Ovary (tissue), 9 donors: Measurements from ENCODE around the gene CMTM7. TPM values are rescaled to one million over a fixed set of nuclear protein-coding genes. Genes with fewer than 3 reads are reported as not detected.

ENCODE experiments used
- DNase-seq, 5 donors: peaks; one replicate each; pipeline ENCODE4 v3.0.0-alpha.2; 2019 to 2020
- H3K27ac ChIP-seq, 2 donors: fragments of 200-600 bp; one replicate each; pipeline versions ENCODE4 v1.5.1 to v1.8.0; 2019 to 2022
- H3K27me3 ChIP-seq: fragments of 200-600 bp; one replicate; pipeline ENCODE4 v1.8.0; 2022
- H3K36me3 ChIP-seq: fragments of 200-600 bp; sonication (generic); one replicate; pipeline ENCODE4 v1.5.1; 2019
- H3K4me1 ChIP-seq: one replicate; pipeline ENCODE4 v1.8.1; 2013; ENCODE audit warnings: mild to moderate bottlenecking, moderate library complexity; ENCODE audit not compliant: insufficient read depth
- H3K4me3 ChIP-seq: fragments of 200-600 bp; sonication (generic); one replicate; pipeline ENCODE4 v1.5.1; 2017
- H3K9me3 ChIP-seq, 2 donors: fragments of 200-600 bp in 1 of 2; sonication (generic) in 1 of 2; one replicate each; pipeline versions ENCODE4 v1.5.1 to v1.8.1; 2013 to 2019; ENCODE audit warnings: mild to moderate bottlenecking in 1 of 2, moderate library complexity in 1 of 2
- EP300 ChIP-seq: sonication (generic); formaldehyde crosslinking; IDR thresholded peaks from one replicate; pipeline ENCODE4 v1.6.1; 2017; ENCODE audit warnings: antibody characterized with exemption
- POLR2A ChIP-seq: fragments of 450-650 bp; IDR thresholded peaks from one replicate; pipeline ENCODE4 v1.6.1; 2017; ENCODE audit warnings: antibody characterized with exemption, mild to moderate bottlenecking, moderate library complexity
- WGBS, 3 donors: extraction: QIAGEN DNeasy Blood & Tissue Kit in 1 of 3; methylation state at CpG; one replicate each; pipeline versions ENCODE4 v1.1.5 to v1.1.7; 2013 to 2017; 5-methylcytosine and 5-hydroxymethylcytosine counted together
- intact Hi-C, 4 donors: fragments of 100-400 bp; cut with DNase I; formaldehyde crosslinking; loops; one replicate each; pipeline versions ENCODE4 v1.11.0 to v1.15.1; 2022 to 2023
- polyA plus RNA-seq, 2 donors: library from polyadenylated mRNA; stranded (reverse); fragments of 200-250 nt in 1 of 2; fragments of 350-450 nt in 1 of 2; fragmentation: Illumina TruSeq in 1 of 2; extraction: RNeasy Lipid Tissue Mini Kit (QIAGEN cat#74804) in 1 of 2; gene quantifications; one replicate each; pipeline ENCODE4 v1.2.3, GENCODE V29; 2013 to 2014
- total RNA-seq, 7 donors: library from RNA; depleted of rRNA in 2 of 7; stranded (reverse); fragments of >200 nt in 2 of 7; fragmentation: NEBNext Ultra II Directional in 3 of 7; extraction: Animal tissue kit (Norgen Biotek cat#: 25700) in 3 of 7; gene quantifications; one replicate each; pipeline versions ENCODE4 v1.1.0 to v1.2.4, GENCODE V29; 2016 to 2023
- TF ChIP-seq, protein P1 (sequence below), 3 donors: fragments of 450-650 bp in 2 of 3; fragments of 200-600 bp in 1 of 3; IDR thresholded peaks; one replicate each; pipeline versions ENCODE4 v1.5.1 to v1.8.0; 2016 to 2022; ENCODE audit warnings: antibody characterized with exemption in 3 of 3, mild to moderate bottlenecking in 1 of 3
- donor health status: DM: no; HTN: no; CAD: no; lungs with moderate emphysema.
- donor health status: DM: no; HTN: no; CAD: no.
- donor health status: Bipolar disorder and iron deficiency.
- donor health status: DM: yes; HTN: yes; CAD: no.
- donor health status: DM: no; HTN: no; CAD: no.
- donor health status: DM: yes; HTN: yes; CAD: no.

CMTM7 gene
- total and polyA plus RNA-seq, 9 donors: 2.7 to 63.4 (median 7.6) TPM

DNA sequence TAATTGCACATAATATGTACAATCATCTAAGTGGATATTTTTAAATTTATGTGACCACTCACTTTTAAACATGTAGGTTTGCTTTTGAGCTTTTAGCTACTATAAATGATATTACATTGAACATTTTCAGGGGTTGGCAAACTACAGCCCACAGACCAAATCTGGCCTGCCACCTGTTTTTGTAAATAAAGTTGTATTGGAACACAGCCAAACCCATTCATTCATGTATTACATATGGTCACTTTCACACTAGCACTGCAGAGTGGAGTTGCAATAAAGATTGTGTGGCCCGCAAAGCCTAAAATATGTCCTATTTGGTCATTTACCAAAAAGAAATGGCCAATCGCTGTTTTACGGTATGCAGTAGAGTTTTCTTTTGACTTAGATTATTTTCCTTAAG lies 21.2 kb downstream of the CMTM7 start:
- DNase-seq: no peak
- H3K9me3 ChIP-seq: no peaks in the 10 kb centered on the region
- intact Hi-C loops: no loop called here
- no peaks in the 10 kb centered on the region for H3K27me3 ChIP-seq
- no peak for TF ChIP-seq EP300
- TF ChIP-seq, protein P1, sequence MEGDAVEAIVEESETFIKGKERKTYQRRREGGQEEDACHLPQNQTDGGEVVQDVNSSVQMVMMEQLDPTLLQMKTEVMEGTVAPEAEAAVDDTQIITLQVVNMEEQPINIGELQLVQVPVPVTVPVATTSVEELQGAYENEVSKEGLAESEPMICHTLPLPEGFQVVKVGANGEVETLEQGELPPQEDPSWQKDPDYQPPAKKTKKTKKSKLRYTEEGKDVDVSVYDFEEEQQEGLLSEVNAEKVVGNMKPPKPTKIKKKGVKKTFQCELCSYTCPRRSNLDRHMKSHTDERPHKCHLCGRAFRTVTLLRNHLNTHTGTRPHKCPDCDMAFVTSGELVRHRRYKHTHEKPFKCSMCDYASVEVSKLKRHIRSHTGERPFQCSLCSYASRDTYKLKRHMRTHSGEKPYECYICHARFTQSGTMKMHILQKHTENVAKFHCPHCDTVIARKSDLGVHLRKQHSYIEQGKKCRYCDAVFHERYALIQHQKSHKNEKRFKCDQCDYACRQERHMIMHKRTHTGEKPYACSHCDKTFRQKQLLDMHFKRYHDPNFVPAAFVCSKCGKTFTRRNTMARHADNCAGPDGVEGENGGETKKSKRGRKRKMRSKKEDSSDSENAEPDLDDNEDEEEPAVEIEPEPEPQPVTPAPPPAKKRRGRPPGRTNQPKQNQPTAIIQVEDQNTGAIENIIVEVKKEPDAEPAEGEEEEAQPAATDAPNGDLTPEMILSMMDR (IDR thresholded peaks at IDR 0.05): no peak
- no peak overlapping the region for H3K27ac ChIP-seq
- no peaks in the 10 kb centered on the region for H3K4me1 ChIP-seq
- 96 to 98% (median 98%) methylated on average over 3 of the region's 3 CpGs for WGBS, 3 donors
- H3K36me3 ChIP-seq: no peaks in the 10 kb centered on the region
- H3K4me3 ChIP-seq: no peak overlapping the region

DNA sequence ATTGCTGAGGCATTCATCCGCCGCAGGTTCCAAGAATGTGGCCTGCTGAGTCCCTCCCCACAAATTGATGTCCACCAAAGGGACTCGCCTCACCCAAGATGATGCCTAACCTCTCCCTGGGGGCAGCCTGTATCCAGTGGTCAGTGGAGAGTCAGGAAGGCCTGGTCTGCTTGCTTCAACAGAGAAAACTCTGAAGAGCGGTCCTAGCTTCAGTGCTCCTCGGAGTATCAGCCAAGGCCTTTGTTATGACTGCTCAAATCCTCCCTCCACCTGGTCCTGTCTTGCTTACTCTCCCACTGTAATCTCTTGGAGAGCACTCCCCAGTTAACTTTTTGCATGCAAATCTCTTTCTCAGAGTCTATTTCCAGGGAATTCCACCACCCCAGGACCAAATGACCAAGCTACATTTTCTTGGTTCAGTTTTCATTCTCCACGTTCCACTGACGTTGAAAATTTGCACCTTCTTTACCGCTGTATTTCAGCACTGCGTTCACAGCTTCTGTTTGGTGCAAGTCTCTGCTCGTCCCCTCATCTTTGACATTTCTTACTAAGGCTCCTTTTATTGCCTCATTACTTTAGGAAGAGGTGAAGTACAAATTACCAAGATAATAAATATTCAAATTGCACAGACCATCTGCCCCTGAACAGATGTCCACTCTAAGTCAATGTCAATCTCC lies 22.3 kb downstream of the CMTM7 start:
- no peaks in the 10 kb centered on the region for H3K36me3 ChIP-seq
- no peak for TF ChIP-seq POLR2A
- TF ChIP-seq, protein P1 (IDR thresholded peaks at IDR 0.05): no peak
- TF ChIP-seq EP300: no peak
- H3K4me3 ChIP-seq: no peak overlapping the region
- H3K27me3 ChIP-seq: no peaks in the 10 kb centered on the region
- no peak for DNase-seq
- no peaks in the 10 kb centered on the region for H3K4me1 ChIP-seq
- H3K27ac ChIP-seq: no peak overlapping the region
- no peaks in the 10 kb centered on the region for H3K9me3 ChIP-seq
- intact Hi-C loops: no loop called here
- 65 to 81% (median 73%) methylated on average over 10 of the region's 10 CpGs for WGBS, 3 donors

DNA sequence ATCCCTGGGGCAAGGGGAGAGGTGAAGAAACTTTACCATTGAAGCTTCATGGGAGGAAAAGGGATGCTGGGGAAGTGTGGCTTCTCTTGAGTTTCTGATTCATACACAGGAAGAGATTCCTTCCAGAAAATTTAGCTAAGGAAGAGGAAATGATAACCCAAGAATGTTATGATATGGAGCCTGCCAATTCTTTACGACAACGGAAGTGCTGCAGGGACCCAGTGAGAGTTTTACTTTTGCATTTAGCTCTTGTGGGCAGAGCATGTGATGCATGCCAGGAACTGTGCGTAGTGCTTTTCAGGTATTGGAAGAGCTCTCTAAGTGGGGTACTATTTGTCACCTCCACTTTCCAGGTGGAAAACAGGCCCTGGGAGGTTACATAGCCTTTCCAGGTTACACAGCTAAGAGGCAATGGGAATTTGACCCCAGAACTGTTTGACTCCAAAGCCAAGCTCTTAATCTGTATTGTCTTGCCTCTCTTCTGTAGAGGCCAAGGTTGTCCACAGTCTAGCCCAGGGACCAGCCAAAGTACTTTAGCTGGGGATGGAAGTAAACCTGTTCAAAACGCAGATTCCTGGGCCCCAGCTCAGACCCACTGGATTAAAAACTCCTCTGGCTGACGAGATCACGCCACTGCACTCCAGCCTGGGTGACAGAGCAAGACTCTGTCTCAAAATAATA lies 23.0 kb downstream of the CMTM7 start:
- WGBS, 3 donors: 61 to 73% (median 65%) methylated on average over 6 of the region's 6 CpGs
- Histone ChIP-seq H3K27ac (no peak overlapping the region), H3K4me1 (no peaks in the 10 kb centered on the region), H3K27me3 (no peaks in the 10 kb centered on the region), H3K4me3 (no peak overlapping the region), H3K36me3 (no peaks in the 10 kb centered on the region), H3K9me3 (no peaks in the 10 kb centered on the region)
- intact Hi-C loops: no loop called here
- no peak for DNase-seq
- TF ChIP-seq EP300: no peak

DNA sequence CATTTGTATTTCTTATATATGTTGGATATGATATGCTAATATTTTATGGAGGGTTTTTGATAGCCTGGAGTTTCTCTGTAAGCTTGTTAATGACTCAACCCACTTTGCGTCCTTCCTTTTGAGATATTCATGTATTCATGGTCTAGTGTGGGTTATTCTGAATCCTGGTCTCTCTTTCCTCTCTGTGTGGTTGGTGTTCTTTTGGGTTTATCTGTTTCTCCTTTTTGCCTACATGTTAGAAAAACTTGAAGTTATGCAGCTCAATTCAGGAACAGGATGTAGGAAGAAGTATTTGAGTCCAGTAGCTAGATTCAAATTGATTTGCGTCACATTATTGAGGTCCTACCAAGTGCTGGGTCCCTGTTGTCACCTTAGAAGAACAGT lies 28.1 kb downstream of the CMTM7 start:
- no peak for DNase-seq
- H3K27me3 ChIP-seq: no peaks in the 10 kb centered on the region

More for the DNA sequence above, 28.1 kb downstream of the CMTM7 start:
- Histone ChIP-seq H3K4me1 (peaks cover 7% of the 10 kb centered on the region), H3K27ac (no peak overlapping the region), H3K36me3 (no peaks in the 10 kb centered on the region), H3K4me3 (no peak overlapping the region), H3K9me3 (no peaks in the 10 kb centered on the region)
- 92 to 96% (median 94%) methylated on average over 2 of the region's 2 CpGs for WGBS, 3 donors
- intact Hi-C loops: no loop called here
- TF ChIP-seq EP300: no peak
- TF ChIP-seq, protein P1 (IDR thresholded peaks at IDR 0.05): no peak
- no peak for TF ChIP-seq POLR2A
